Neural crest cell (in vitro differentiated cells): ENCODE results near the gene NUAK2. TPM values are rescaled to one million over a fixed set of nuclear protein-coding genes. Genes with fewer than 3 reads are reported as not detected.

Experiments used
- DNase-seq: peaks from one replicate; pipeline ENCODE4 v3.0.0; 2021; ENCODE audit warnings: low read depth, mixed read lengths, low spot score
- H3K27ac Mint-ChIP-seq: one replicate; pipeline ENCODE4 v1.8.0; 2021; ENCODE audit warnings: mild to moderate bottlenecking, mixed read lengths; ENCODE audit not compliant: unreplicated experiment
- H3K27me3 Mint-ChIP-seq: 2 replicates; pipeline ENCODE4 v1.8.0; 2021; ENCODE audit warnings: low read depth, mild to moderate bottlenecking, mixed read lengths
- H3K36me3 Mint-ChIP-seq: 2 replicates; pipeline ENCODE4 v1.8.0; 2021; ENCODE audit warnings: low read depth, mild to moderate bottlenecking, mixed read lengths
- H3K4me1 Mint-ChIP-seq: 2 replicates; pipeline ENCODE4 v1.8.0; 2021; ENCODE audit warnings: mixed read lengths
- H3K4me3 Mint-ChIP-seq: one replicate; pipeline ENCODE4 v1.8.0; 2021; ENCODE audit warnings: mild to moderate bottlenecking, mixed read lengths
- H3K9me3 Mint-ChIP-seq: 2 replicates; pipeline ENCODE4 v1.8.0; 2021; ENCODE audit warnings: mixed read lengths
- total RNA-seq: library from RNA; stranded (reverse); gene quantifications from 2 replicates; pipeline ENCODE4 v1.2.1, GENCODE V29; 2021
- TF ChIP-seq, protein P1 (sequence below): fragments of 200-600 bp; sonication (generic); conservative IDR thresholded peaks from 2 replicates; pipeline ENCODE4 v1.5.0; 2021; ENCODE audit warnings: antibody characterized with exemption, mild to moderate bottlenecking

Gene NUAK2
- total RNA-seq, 1 donor from 2014 or later = 15.4 TPM

DNA sequence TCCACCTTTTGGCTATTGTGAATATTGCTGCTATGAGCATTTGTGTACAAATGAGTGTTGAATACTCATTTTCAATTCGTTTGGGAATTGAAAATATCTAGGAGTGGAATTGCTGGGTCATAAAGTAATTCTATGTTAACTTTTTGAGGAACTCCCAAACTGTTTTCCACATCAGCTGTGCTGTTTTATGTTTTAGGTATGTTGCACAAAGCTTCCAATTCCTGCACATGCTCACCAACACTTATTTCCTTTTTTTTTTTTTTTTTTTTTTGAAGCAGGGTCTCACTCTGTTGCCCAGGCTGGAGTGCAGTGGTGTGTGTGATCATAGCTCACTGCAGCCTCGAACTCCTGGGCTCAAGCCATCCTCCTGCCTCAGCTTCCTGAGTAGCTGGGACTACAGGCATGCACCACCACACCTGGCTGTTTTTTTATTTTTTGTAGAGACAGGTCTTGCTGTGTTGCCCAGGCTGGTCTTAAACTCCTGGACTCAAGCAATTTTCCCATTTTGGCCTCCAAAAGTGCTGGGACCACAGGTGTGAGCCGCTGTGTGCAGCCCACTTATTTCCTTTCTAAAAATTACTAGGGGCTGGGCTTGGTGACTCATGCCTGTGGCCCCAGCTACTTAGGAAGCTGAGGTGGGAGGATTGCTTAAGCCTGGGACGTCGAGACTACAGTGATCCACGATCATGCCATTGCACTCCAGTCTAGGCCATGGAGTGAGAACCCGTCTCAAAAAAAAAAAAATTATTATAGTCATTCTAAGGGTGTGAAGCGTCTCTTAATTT, 60.4 kb downstream of the NUAK2 start:
- TF ChIP-seq, protein P1, sequence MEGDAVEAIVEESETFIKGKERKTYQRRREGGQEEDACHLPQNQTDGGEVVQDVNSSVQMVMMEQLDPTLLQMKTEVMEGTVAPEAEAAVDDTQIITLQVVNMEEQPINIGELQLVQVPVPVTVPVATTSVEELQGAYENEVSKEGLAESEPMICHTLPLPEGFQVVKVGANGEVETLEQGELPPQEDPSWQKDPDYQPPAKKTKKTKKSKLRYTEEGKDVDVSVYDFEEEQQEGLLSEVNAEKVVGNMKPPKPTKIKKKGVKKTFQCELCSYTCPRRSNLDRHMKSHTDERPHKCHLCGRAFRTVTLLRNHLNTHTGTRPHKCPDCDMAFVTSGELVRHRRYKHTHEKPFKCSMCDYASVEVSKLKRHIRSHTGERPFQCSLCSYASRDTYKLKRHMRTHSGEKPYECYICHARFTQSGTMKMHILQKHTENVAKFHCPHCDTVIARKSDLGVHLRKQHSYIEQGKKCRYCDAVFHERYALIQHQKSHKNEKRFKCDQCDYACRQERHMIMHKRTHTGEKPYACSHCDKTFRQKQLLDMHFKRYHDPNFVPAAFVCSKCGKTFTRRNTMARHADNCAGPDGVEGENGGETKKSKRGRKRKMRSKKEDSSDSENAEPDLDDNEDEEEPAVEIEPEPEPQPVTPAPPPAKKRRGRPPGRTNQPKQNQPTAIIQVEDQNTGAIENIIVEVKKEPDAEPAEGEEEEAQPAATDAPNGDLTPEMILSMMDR = no peak
- Mint-ChIP-seq H3K27me3 (no peaks in the 10 kb centered on the region), H3K36me3 (no peaks in the 10 kb centered on the region), H3K4me3 (no peak overlapping the region), H3K27ac (no peak overlapping the region), H3K9me3 (no peaks in the 10 kb centered on the region), H3K4me1 (peaks cover 32% of the 10 kb centered on the region)
- no peak for DNase-seq

DNA sequence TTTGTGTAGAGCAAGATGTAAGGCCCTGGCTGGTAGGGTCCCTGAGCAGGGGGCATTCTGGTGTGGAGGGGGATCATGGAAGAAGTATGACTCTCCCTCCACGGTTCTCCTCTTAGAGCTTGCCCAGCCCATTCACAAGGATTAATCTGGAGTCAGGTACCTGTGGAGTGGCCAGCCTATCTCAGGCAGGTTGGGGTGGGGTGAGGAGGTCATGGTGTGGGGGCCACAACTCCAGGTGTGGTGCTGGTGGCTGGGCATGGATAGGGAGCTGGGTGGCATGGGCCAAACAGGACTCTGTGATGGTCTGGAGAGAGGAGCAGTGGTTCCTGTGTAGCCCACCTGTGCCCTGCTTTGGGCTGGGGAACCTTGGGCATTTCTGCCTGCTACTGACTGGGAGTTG, 61.5 kb downstream of the NUAK2 start:
- H3K27me3 Mint-ChIP-seq = no peaks in the 10 kb centered on the region
- H3K9me3 Mint-ChIP-seq = no peaks in the 10 kb centered on the region
- H3K27ac Mint-ChIP-seq = no peak overlapping the region
- no peaks in the 10 kb centered on the region for H3K36me3 Mint-ChIP-seq
- DNase-seq = no peak
- TF ChIP-seq, protein P1 = no peak
- no peak overlapping the region for H3K4me3 Mint-ChIP-seq
- peaks cover 35% of the 10 kb centered on the region for H3K4me1 Mint-ChIP-seq

DNA sequence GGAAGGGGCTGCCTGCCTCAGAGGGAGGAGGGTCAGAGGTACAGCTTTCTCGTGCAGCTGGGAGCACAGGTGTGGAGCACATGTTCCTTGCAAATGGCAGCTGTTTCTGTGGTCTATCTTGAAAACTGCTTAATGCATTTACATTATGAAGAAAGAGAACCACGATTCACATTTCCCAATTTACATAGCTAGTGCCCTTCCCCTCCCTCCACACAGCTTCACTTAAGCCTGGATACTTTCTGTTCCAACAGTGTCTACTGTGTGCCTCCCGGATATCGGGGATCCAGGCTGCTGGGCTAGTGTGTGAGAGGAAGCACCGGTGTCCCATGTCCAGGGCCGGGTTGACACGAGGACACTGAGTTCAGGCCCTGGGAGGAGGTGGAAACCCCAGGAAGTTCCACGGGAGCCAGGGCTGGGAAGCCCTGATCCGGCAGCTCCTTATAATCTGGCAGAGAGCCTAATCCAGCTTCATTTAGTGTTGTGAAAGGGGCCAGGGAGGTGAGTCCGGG, 62.2 kb downstream of the NUAK2 start:
- Mint-ChIP-seq H3K9me3 (no peaks in the 10 kb centered on the region), H3K27me3 (no peaks in the 10 kb centered on the region), H3K4me1 (peaks cover 35% of the 10 kb centered on the region), H3K27ac (peak overlapping the region; percentile 62), H3K36me3 (no peaks in the 10 kb centered on the region), H3K4me3 (no peak overlapping the region)
- TF ChIP-seq, protein P1 = no peak
- no peak for DNase-seq

DNA sequence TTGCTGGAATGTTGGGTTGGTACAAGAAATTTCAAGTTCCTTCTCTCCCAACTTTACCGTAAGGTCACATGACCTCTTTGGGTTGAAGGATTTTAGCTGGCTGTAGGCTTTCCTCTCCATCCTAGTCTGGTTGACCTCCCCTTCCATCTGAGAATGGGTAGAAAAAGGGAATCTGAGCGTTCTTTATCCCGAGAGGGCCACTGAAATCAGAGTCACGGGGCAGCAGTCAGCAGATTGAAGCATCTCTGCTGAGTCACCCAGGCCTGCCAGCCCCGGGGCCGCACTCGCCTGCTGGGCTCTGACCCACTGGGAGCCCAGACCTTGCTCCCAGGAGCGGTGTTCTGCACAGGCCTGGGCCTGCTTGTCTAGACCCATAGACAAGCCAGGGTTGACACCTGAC, 62.8 kb downstream of the NUAK2 start:
- TF ChIP-seq, protein P1 = no peak
- Mint-ChIP-seq H3K27me3 (no peaks in the 10 kb centered on the region), H3K9me3 (no peaks in the 10 kb centered on the region), H3K36me3 (no peaks in the 10 kb centered on the region), H3K27ac (peak overlapping the region; percentile 62), H3K4me3 (no peak overlapping the region), H3K4me1 (peaks cover 35% of the 10 kb centered on the region)
- no peak for DNase-seq

DNA sequence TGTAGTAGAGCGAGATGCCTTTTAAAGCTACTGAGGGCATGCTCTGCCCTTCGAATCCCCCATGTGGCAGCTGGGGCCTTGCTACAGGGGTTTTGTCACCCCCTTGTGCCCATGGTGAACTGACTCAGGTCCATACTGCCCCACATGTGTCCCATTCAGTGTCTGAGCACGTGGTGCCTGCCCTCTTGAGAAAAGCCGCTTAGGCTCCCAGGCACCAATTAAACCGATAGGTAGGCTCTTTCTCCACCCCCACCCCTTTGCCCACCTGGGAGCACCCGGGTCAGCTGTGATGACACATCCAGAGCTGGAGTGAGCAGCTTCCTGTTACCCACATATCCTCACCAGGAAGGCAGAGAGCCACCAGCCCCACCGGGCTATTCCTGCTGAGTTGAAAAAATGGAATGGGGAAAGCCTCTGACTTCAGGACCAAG, 63.3 kb downstream of the NUAK2 start:
- Mint-ChIP-seq H3K27me3 (no peaks in the 10 kb centered on the region), H3K4me1 (peaks cover 35% of the 10 kb centered on the region), H3K9me3 (no peaks in the 10 kb centered on the region), H3K36me3 (no peaks in the 10 kb centered on the region), H3K4me3 (no peak overlapping the region), H3K27ac (no peak overlapping the region)
- no peak for DNase-seq
- TF ChIP-seq, protein P1 = no peak
